Stomach (tissue), 9 donors: ENCODE data around the gene BCAS1. TPM values are rescaled to one million over a fixed set of nuclear protein-coding genes. Genes with fewer than 3 reads are reported as not detected.

Source experiments
- DNase-seq, 2 donors: peaks; one replicate each; pipeline versions ENCODE4 v3.0.0 to v3.0.0-alpha.2; 2013 to 2019
- H3K27ac ChIP-seq, 5 donors: fragments of 200-600 bp in 4 of 5; sonication (generic) in 4 of 5; one replicate each; pipeline ENCODE4 v1.5.1; 2013 to 2019; ENCODE audit warnings: mild to moderate bottlenecking in 1 of 5, moderate library complexity in 1 of 5
- H3K27me3 ChIP-seq, 3 donors: fragments of 200-600 bp; sonication (generic); one replicate each; pipeline ENCODE4 v1.5.1; 2017 to 2019; ENCODE audit warnings: mixed run types in 1 of 3
- H3K36me3 ChIP-seq, 4 donors: fragments of 200-600 bp; sonication (generic); 1 replicate in 3 of 4; 2 replicates in 1 of 4; pipeline ENCODE4 v1.5.1; 2016 to 2019
- H3K4me1 ChIP-seq, 4 donors: fragments of 200-600 bp; sonication (generic); one replicate each; pipeline ENCODE4 v1.5.1; 2016 to 2019
- H3K4me3 ChIP-seq, 4 donors: fragments of 200-600 bp; sonication (generic) in 3 of 4; one replicate each; pipeline ENCODE4 v1.5.1; 2016 to 2019; ENCODE audit warnings: mild to moderate bottlenecking in 1 of 4
- H3K9me3 ChIP-seq, 4 donors: fragments of 200-600 bp; sonication (generic); one replicate each; pipeline ENCODE4 v1.5.1; 2016 to 2019
- CTCF ChIP-seq, 7 experiments: fragments of 450-650 bp in 4 of 7; fragments of 200-600 bp in 3 of 7; sonication (generic) in 3 of 7; IDR thresholded peaks; one replicate each; pipeline ENCODE4 v1.5.1; 2016 to 2019; ENCODE audit warnings: antibody characterized with exemption in 7 of 7, control low read depth in 2 of 7, mild to moderate bottlenecking in 1 of 7
- EP300 ChIP-seq: sonication (generic); formaldehyde crosslinking; IDR thresholded peaks from one replicate; pipeline ENCODE4 v1.6.1; 2017; ENCODE audit warnings: antibody characterized with exemption
- POLR2A ChIP-seq, 4 donors: fragments of 450-650 bp; IDR thresholded peaks; one replicate each; pipeline ENCODE4 v1.6.1; 2016; ENCODE audit warnings: antibody characterized with exemption in 4 of 4, control low read depth in 2 of 4, mild to moderate bottlenecking in 1 of 4, moderate library complexity in 1 of 4
- POLR2AphosphoS5 ChIP-seq, 3 donors: sonication (generic); formaldehyde crosslinking; IDR thresholded peaks; one replicate each; pipeline ENCODE4 v1.6.1; 2016; ENCODE audit warnings: antibody characterized with exemption in 3 of 3
- WGBS, 5 donors: extraction: QIAGEN DNeasy Blood & Tissue Kit in 3 of 5; methylation state at CpG; one replicate each; pipeline versions ENCODE4 v1.1.5 to v1.1.7; 2013 to 2018; 5-methylcytosine and 5-hydroxymethylcytosine counted together
- intact Hi-C: fragments of 100-400 bp; cut with DNase I; formaldehyde crosslinking; loops from one replicate; pipeline ENCODE4 v1.15.1; 2023; ENCODE audit warnings: low total_unique reads
- polyA plus RNA-seq, 3 donors: library from polyadenylated mRNA; stranded (reverse); fragments of 200-250 nt; gene quantifications; one replicate each; pipeline ENCODE4 v1.2.3, GENCODE V29; 2013
- total RNA-seq, 5 donors: library from RNA; depleted of rRNA; stranded (reverse); fragments of >200 nt; gene quantifications; one replicate each; pipeline versions ENCODE4 v1.1.0 to v1.2.3, GENCODE V29; 2014 to 2016
- donor health status: healthy with polysubstance abuse.
- donor health status: Bipolar disorder and iron deficiency.
- donor health status: healthy.

The BCAS1 gene
- total and polyA plus RNA-seq, 8 donors = 6.3 to 145 (median 84.6) TPM

GRCh38 chr20:54092021-54092420 lies 21.6 kb upstream of the BCAS1 start:
- no peak overlapping the region for H3K27ac ChIP-seq
- H3K9me3 ChIP-seq = no peaks in the 10 kb centered on the region
- 68 to 81% (median 73%) methylated on average over 2 of the region's 2 CpGs for WGBS, 5 donors
- intact Hi-C loops = loop anchor here (10.0 kb wide), 1 partner anchor 553 kb away; no protein-coding TSS in a partner anchor
- TF ChIP-seq CTCF (IDR thresholded peaks at IDR 0.05) = no peak
- no peak for TF ChIP-seq EP300
- TF ChIP-seq POLR2AphosphoS5 (IDR thresholded peaks at IDR 0.05) = no peak
- TF ChIP-seq POLR2A (IDR thresholded peaks at IDR 0.05) = no peak
- no peaks in the 10 kb centered on the region for H3K36me3 ChIP-seq
- no peak for DNase-seq
- no peak overlapping the region for H3K4me3 ChIP-seq
- H3K27me3 ChIP-seq = peaks cover 0 to 6% (median 0%) of the 10 kb centered on the region in 3 donors
- peaks cover 0 to 5% (median 0%) of the 10 kb centered on the region in 4 donors for H3K4me1 ChIP-seq

DNA sequence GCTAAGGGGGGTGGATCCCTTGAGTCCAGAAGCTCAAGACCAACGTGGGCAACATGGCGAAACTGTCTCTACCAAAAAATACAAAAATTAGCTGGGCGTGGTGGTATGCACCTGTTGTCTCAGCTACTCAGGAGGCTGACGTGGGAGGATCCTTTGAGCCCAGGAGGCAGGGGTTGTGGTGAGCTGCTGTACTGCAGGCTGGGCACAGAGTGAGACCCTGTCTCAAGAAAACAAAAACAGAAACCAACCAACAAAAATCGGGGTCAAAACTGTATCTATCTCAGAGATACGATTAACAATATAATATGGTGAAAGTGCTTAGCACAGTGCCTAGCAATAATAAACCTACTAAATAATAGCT lies 20.7 kb upstream of the BCAS1 start:
- no peak overlapping the region for H3K27ac ChIP-seq
- H3K36me3 ChIP-seq = no peaks in the 10 kb centered on the region

GRCh38 chr20:54090230-54091119 lies 20.1 kb upstream of the BCAS1 start:
- Histone ChIP-seq H3K4me1 (peaks cover 7 to 20% (median 11%) of the 10 kb centered on the region in 4 donors), H3K27me3 (no peaks in the 10 kb centered on the region), H3K9me3 (no peaks in the 10 kb centered on the region), H3K4me3 (no peak overlapping the region), H3K36me3 (no peaks in the 10 kb centered on the region), H3K27ac (no peak overlapping the region)
- no peak for DNase-seq
- WGBS, 5 donors = 63 to 70% (median 64%) methylated on average over 6 of the region's 6 CpGs
- TF ChIP-seq POLR2AphosphoS5 (IDR thresholded peaks at IDR 0.05) = no peak
- no peak for TF ChIP-seq EP300
- no peak for TF ChIP-seq CTCF (IDR thresholded peaks at IDR 0.05)
- TF ChIP-seq POLR2A (IDR thresholded peaks at IDR 0.05) = no peak
- intact Hi-C loops = loop anchor here (10.0 kb wide), 1 partner anchor 554 kb away; no protein-coding TSS in a partner anchor

More for the DNA sequence above, 20.7 kb upstream of the BCAS1 start:
- Histone ChIP-seq H3K4me1 (peaks cover under 1 to 14% (median 5%) of the 10 kb centered on the region in 4 donors), H3K4me3 (no peak overlapping the region), H3K27me3 (peaks cover 0 to 3% (median 0%) of the 10 kb centered on the region in 3 donors), H3K9me3 (no peaks in the 10 kb centered on the region)
- TF ChIP-seq CTCF (IDR thresholded peaks at IDR 0.05) = no peak
- no peak for TF ChIP-seq EP300
- no peak for TF ChIP-seq POLR2A (IDR thresholded peaks at IDR 0.05)
- TF ChIP-seq POLR2AphosphoS5 (IDR thresholded peaks at IDR 0.05) = no peak
- 66 to 91% (median 87%) methylated on average over 6 of the region's 6 CpGs for WGBS, 5 donors
- intact Hi-C loops = loop anchor here (10.0 kb wide), 1 partner anchor 554 kb away; no protein-coding TSS in a partner anchor
- no peak for DNase-seq

DNA sequence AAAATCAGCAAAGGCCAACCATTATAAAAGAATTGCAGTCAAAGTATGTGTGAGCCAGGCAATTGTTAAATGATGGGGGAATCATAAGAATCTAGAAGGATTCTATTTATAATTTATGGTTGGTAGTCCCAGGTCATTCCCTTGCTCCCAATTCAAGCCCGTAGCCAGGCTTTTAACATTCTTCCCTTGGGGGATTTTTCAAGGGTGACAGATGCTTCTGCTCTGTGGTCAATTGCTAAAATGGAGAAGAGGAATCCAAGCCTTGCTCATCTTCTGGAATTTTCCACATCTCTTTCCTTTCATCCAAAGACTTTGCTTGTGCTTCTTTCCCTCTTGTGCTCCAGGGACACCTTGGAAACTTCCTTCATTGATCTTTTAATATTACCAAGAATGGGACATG lies 18.0 kb upstream of the BCAS1 start:
- Histone ChIP-seq H3K27ac (no peak overlapping the region), H3K4me1 (peaks cover 12 to 34% (median 18%) of the 10 kb centered on the region in 4 donors), H3K4me3 (no peak overlapping the region), H3K27me3 (no peaks in the 10 kb centered on the region), H3K9me3 (no peaks in the 10 kb centered on the region), H3K36me3 (no peaks in the 10 kb centered on the region)
- intact Hi-C loops = no loop called here
- no peak for DNase-seq
- 50 to 90% (median 82%) methylated on average over 1 of the region's 1 CpG for WGBS, 5 donors
- TF ChIP-seq POLR2AphosphoS5 (IDR thresholded peaks at IDR 0.05) (no peak), CTCF (IDR thresholded peaks at IDR 0.05) (no peak), EP300 (no peak), POLR2A (IDR thresholded peaks at IDR 0.05) (no peak)
